Mesenchymal stem cell (in vitro differentiated cells and primary cell): ENCODE results near the gene PPP1R14D.

Experiments
- DNase-seq: peaks from one replicate; pipeline ENCODE4 v3.0.0-alpha.2; 2013
- H2AFZ ChIP-seq: one replicate; pipeline ENCODE4 v1.6.1; 2013; ENCODE audit warnings: low read depth, mild to moderate bottlenecking, control low read depth, inconsistent platforms, low read length, moderate library complexity
- H2AK5ac ChIP-seq: 2 replicates; pipeline ENCODE4 v1.6.1; 2013; ENCODE audit warnings: low read length, moderate library complexity, mild to moderate bottlenecking, inconsistent platforms; ENCODE audit not compliant: severe bottlenecking
- H2BK120ac ChIP-seq: one replicate; pipeline ENCODE4 v1.6.1; 2013; ENCODE audit warnings: low read depth, mild to moderate bottlenecking, inconsistent platforms, low read length, moderate library complexity
- H2BK12ac ChIP-seq, 2 experiments: one replicate each; pipeline ENCODE4 v1.6.1; 2013; ENCODE audit warnings: inconsistent platforms in 2 of 2, low read length in 2 of 2, mild to moderate bottlenecking in 2 of 2, moderate library complexity in 2 of 2, control low read depth in 1 of 2
- H2BK15ac ChIP-seq: one replicate; pipeline ENCODE4 v1.6.1; 2013; ENCODE audit warnings: mild to moderate bottlenecking, low read depth, inconsistent platforms; ENCODE audit not compliant: poor library complexity, severe bottlenecking
- H2BK5ac ChIP-seq: 2 replicates; pipeline ENCODE4 v1.6.1; 2013; ENCODE audit warnings: low read depth, mild to moderate bottlenecking, low read length, control low read depth, inconsistent platforms; ENCODE audit not compliant: poor library complexity, severe bottlenecking
- H3K14ac ChIP-seq, 2 experiments: one replicate each; pipeline ENCODE4 v1.6.1; 2013; ENCODE audit warnings: inconsistent platforms in 2 of 2, low read length in 2 of 2, control low read depth in 1 of 2, mild to moderate bottlenecking in 1 of 2, moderate library complexity in 1 of 2
- H3K18ac ChIP-seq, 2 experiments: one replicate each; pipeline ENCODE4 v1.6.1; 2013; ENCODE audit warnings: inconsistent platforms in 2 of 2, low read length in 2 of 2, control low read depth in 1 of 2, low read depth in 1 of 2, mild to moderate bottlenecking in 1 of 2
- H3K23ac ChIP-seq, 2 experiments: one replicate each; pipeline ENCODE4 v1.6.1; 2013; ENCODE audit warnings: inconsistent platforms in 2 of 2, low read length in 2 of 2, mild to moderate bottlenecking in 2 of 2, moderate library complexity in 2 of 2, control low read depth in 1 of 2
- H3K27ac ChIP-seq: 2 replicates; pipeline ENCODE4 v1.5.1; 2013; ENCODE audit warnings: mild to moderate bottlenecking, moderate library complexity, low read length, control low read depth, inconsistent platforms; ENCODE audit not compliant: poor library complexity, severe bottlenecking
- H3K27me3 ChIP-seq, 2 experiments: 2 replicates each; pipeline versions ENCODE4 v1.6.1 to v1.7.0; 2013; ENCODE audit warnings: low read length in 2 of 2, mild to moderate bottlenecking in 2 of 2, moderate library complexity in 2 of 2, control low read depth in 1 of 2, inconsistent platforms in 1 of 2; ENCODE audit not compliant: control insufficient read depth in 1 of 2, insufficient read depth in 1 of 2
- H3K36me3 ChIP-seq, 2 experiments: 2 replicates each; pipeline versions ENCODE4 v1.6.1 to v1.7.0; 2013; ENCODE audit warnings: low read length in 2 of 2, control low read depth in 1 of 2, inconsistent platforms in 1 of 2, low read depth in 1 of 2, mild to moderate bottlenecking in 1 of 2; ENCODE audit not compliant: insufficient read depth in 2 of 2, control insufficient read depth in 1 of 2
- H3K4ac ChIP-seq, 2 experiments: one replicate each; pipeline ENCODE4 v1.6.1; 2013; ENCODE audit warnings: inconsistent platforms in 2 of 2, low read length in 2 of 2, mild to moderate bottlenecking in 2 of 2, moderate library complexity in 2 of 2, control low read depth in 1 of 2, low read depth in 1 of 2
- H3K4me1 ChIP-seq: 2 replicates; pipeline ENCODE4 v1.6.1; 2013; ENCODE audit warnings: low read depth, low read length, control low read depth; ENCODE audit not compliant: control insufficient read depth, insufficient read depth
- H3K4me2 ChIP-seq: 2 replicates; pipeline ENCODE4 v1.6.1; 2013; ENCODE audit warnings: low read length, mild to moderate bottlenecking, inconsistent platforms; ENCODE audit not compliant: poor library complexity, severe bottlenecking
- H3K4me3 ChIP-seq, 2 experiments: 2 replicates each; pipeline versions ENCODE4 v1.5.1 to v1.7.0; 2013; ENCODE audit warnings: low read length in 2 of 2, mild to moderate bottlenecking in 2 of 2, control low read depth in 1 of 2, low read depth in 1 of 2; ENCODE audit not compliant: insufficient read depth in 1 of 2
- H3K79me1 ChIP-seq: replicated peaks from 2 replicates; pipeline ENCODE4 v1.6.1; 2013; ENCODE audit warnings: mild to moderate bottlenecking, control low read depth, low read length, inconsistent platforms; ENCODE audit not compliant: poor library complexity, severe bottlenecking
- H3K9ac ChIP-seq: 2 replicates; pipeline ENCODE4 v1.7.0; 2013; ENCODE audit warnings: mild to moderate bottlenecking, low read length, moderate library complexity
- H3K9me3 ChIP-seq: 2 replicates; pipeline ENCODE4 v1.7.0; 2013; ENCODE audit warnings: mild to moderate bottlenecking, low read length; ENCODE audit not compliant: control insufficient read depth
- H4K8ac ChIP-seq: one replicate; pipeline ENCODE4 v1.6.1; 2013; ENCODE audit warnings: inconsistent platforms, mild to moderate bottlenecking, low read length, moderate library complexity
- H4K91ac ChIP-seq: one replicate; pipeline ENCODE4 v1.6.1; 2013; ENCODE audit warnings: mild to moderate bottlenecking, low read length, inconsistent platforms
- WGBS: methylation state at CpG from one replicate; pipeline ENCODE4 v1.1.7; 2013; ENCODE audit warnings: mixed read lengths; 5-methylcytosine and 5-hydroxymethylcytosine counted together

PPP1R14D gene

DNA sequence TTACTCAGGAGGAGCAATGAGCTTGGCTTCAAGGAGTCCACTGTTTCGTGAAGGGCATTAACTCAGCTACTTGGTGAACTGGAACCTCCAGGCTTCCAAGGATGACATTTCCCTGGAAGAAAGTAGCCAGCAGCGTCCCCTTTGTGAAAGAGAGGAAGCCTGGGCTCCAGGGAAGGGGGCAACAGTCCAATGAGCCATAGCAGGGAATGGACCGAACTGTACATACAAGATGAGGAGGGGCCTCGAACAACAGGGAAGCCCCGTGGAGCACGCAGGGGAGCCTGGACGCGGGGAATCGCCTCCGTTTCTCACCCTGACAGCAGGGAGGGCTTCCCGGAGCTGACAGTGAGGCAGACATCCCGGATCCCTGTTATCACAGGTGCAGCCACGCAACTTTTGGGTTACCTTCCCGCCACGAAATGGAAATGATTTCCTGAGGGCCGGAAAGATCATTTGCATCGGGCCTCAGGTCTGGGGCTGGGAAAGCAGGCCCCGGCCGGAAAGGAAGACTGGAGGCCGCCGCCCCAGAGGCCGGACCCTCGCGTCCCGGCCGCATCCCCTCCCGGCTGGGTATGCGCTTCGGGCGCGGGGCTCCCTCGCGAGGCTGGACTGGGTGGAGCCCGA lies 14.9 kb upstream of the PPP1R14D start:
- no peak overlapping the region for H3K4ac ChIP-seq
- no peak overlapping the region for H2BK120ac ChIP-seq
- H3K36me3 ChIP-seq = no peaks in the 10 kb centered on the region
- H2AK5ac ChIP-seq = no peak overlapping the region
- H3K18ac ChIP-seq = no peak overlapping the region
- no peak overlapping the region for H2BK12ac ChIP-seq
- H3K4me2 ChIP-seq = peak overlapping the region; percentile 72
- H3K79me1 ChIP-seq = no peaks in the 10 kb centered on the region
- H2BK5ac ChIP-seq = no peak overlapping the region
- H3K27ac ChIP-seq = no peak overlapping the region
- no peak overlapping the region for H3K9ac ChIP-seq
- H4K91ac ChIP-seq = no peak overlapping the region
- H3K14ac ChIP-seq = no peak overlapping the region
- peaks cover 34% of the 10 kb centered on the region for H3K4me1 ChIP-seq
- no peak overlapping the region for H2AFZ ChIP-seq
- no peak for DNase-seq
- peak overlapping the region in 1 of 2 experiments; percentile 64 for H3K4me3 ChIP-seq
- no peak overlapping the region for H4K8ac ChIP-seq
- WGBS = 12% methylated on average over 33 of the region's 34 CpGs
- H3K23ac ChIP-seq = no peak overlapping the region
- no peaks in the 10 kb centered on the region for H3K9me3 ChIP-seq
- no peak overlapping the region for H2BK15ac ChIP-seq
- peaks cover 0 to 71% of the 10 kb centered on the region in 2 experiments for H3K27me3 ChIP-seq

- Histone ChIP-seq H3K27ac (no peak overlapping the region), H3K79me1 (no peaks in the 10 kb centered on the region), H3K18ac (no peak overlapping the region), H2BK15ac (no peak overlapping the region), H3K23ac (no peak overlapping the region), H4K8ac (no peak overlapping the region), H3K4ac (no peak overlapping the region), H4K91ac (no peak overlapping the region), H2BK120ac (no peak overlapping the region), H3K4me3 (no peak overlapping the region), H3K9me3 (no peaks in the 10 kb centered on the region), H2AFZ (no peak overlapping the region), H2BK12ac (no peak overlapping the region), H3K4me2 (no peak overlapping the region), H3K27me3 (peaks cover 0 to 57% of the 10 kb centered on the region in 2 experiments), H3K14ac (no peak overlapping the region), H3K4me1 (peaks cover 24% of the 10 kb centered on the region), H2BK5ac (no peak overlapping the region), H3K9ac (no peak overlapping the region), H3K36me3 (no peaks in the 10 kb centered on the region), H2AK5ac (no peak overlapping the region)
- DNase-seq = no peak
- WGBS = 89% methylated on average over 2 of the region's 2 CpGs
Observed at GRCh38 chr15:40841741-40842140, 13.2 kb upstream of the PPP1R14D start.

DNA sequence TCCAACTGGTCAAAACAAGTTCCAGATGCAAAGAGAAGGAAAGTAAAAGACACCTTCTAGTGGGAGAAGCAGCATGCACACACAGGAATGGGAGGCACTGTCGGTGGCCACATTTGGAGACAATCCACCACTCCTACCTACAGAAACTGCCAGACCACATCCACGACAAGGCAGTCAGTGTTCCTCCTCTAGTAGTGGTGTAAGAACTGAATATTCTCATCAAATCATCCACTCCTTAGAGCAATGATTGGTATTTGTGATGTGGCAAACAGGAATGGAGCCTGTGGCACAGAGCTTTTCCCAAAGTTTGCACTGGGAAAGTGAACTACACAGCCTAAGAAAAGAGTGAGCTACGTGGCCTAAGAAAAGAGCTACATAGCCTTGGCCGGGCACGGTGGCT lies 10.2 kb upstream of the PPP1R14D start:
- no peak overlapping the region for H3K27ac ChIP-seq
- no peak overlapping the region for H3K4me3 ChIP-seq
- H2BK5ac ChIP-seq = no peak overlapping the region
- H4K91ac ChIP-seq = no peak overlapping the region
- no peak overlapping the region for H3K23ac ChIP-seq
- peaks cover 3% of the 10 kb centered on the region for H3K4me1 ChIP-seq
- no peak overlapping the region for H3K9ac ChIP-seq
- no peak overlapping the region for H2BK15ac ChIP-seq
- no peak overlapping the region for H2AK5ac ChIP-seq
- no peak overlapping the region for H3K18ac ChIP-seq
- no peak overlapping the region for H3K4me2 ChIP-seq
- H3K9me3 ChIP-seq = no peaks in the 10 kb centered on the region
- no peak overlapping the region for H2BK12ac ChIP-seq
- H3K27me3 ChIP-seq = peaks cover 0 to 28% of the 10 kb centered on the region in 2 experiments
- no peak overlapping the region for H3K4ac ChIP-seq
- H3K36me3 ChIP-seq = no peaks in the 10 kb centered on the region
- WGBS = 96% methylated on average over 3 of the region's 5 CpGs
- no peaks in the 10 kb centered on the region for H3K79me1 ChIP-seq
- no peak overlapping the region for H2AFZ ChIP-seq
- DNase-seq = no peak
- no peak overlapping the region for H4K8ac ChIP-seq
- no peak overlapping the region for H3K14ac ChIP-seq
- H2BK120ac ChIP-seq = no peak overlapping the region

GRCh38 chr15:40836020-40836419 lies 7.5 kb upstream of the PPP1R14D start:
- no peak for DNase-seq
- Histone ChIP-seq H3K18ac (no peak overlapping the region), H2BK15ac (no peak overlapping the region), H4K8ac (no peak overlapping the region), H4K91ac (peak overlapping the region; percentile 22), H3K23ac (no peak overlapping the region), H3K4ac (no peak overlapping the region), H3K4me3 (no peak overlapping the region), H3K4me1 (no peaks in the 10 kb centered on the region), H3K27me3 (peaks cover 0 to 7% of the 10 kb centered on the region in 2 experiments), H2AK5ac (no peak overlapping the region), H3K9ac (no peak overlapping the region), H2BK120ac (no peak overlapping the region), H3K79me1 (no peaks in the 10 kb centered on the region), H3K9me3 (no peaks in the 10 kb centered on the region), H3K4me2 (no peak overlapping the region), H2BK12ac (no peak overlapping the region), H2BK5ac (no peak overlapping the region), H3K36me3 (no peaks in the 10 kb centered on the region), H3K27ac (no peak overlapping the region), H3K14ac (no peak overlapping the region), H2AFZ (no peak overlapping the region)
- 83% methylated on average over 1 of the region's 1 CpG for WGBS
